Right lobe of liver (tissue), 6 donors: ENCODE data around the gene UBL3. TPM values are rescaled to one million over a fixed set of nuclear protein-coding genes. Genes with fewer than 3 reads are reported as not detected.
A peak's percentile ranks its signal among the peaks of the same experiment; 100 is the strongest.

Source experiments
- ATAC-seq, 4 donors: fragments of 200-7000 bp; cut with Tn5 transposase; one replicate each; pipeline ENCODE4 v1.9.1; 2020; ENCODE audit warnings: mild to moderate bottlenecking in 4 of 4, moderate library complexity in 4 of 4
- DNase-seq, 3 donors: peaks; one replicate each; pipeline ENCODE4 v3.0.0-alpha.2; 2020
- H3K27ac ChIP-seq, 3 donors: fragments of 200-600 bp; one replicate each; pipeline ENCODE4 v1.8.0; 2022
- H3K27me3 ChIP-seq, 2 donors: fragments of 200-600 bp; one replicate each; pipeline ENCODE4 v1.8.0; 2022
- H3K36me3 ChIP-seq, 4 donors: fragments of 200-600 bp; sonication (generic) in 1 of 4; one replicate each; pipeline versions ENCODE4 v1.5.1 to v1.8.0; 2017 to 2022; ENCODE audit warnings: control low read depth in 1 of 4
- H3K4me1 ChIP-seq, 4 donors: fragments of 200-600 bp; sonication (generic) in 1 of 4; one replicate each; pipeline versions ENCODE4 v1.5.1 to v1.8.0; 2017 to 2022; ENCODE audit warnings: control low read depth in 1 of 4
- H3K4me3 ChIP-seq, 3 donors: fragments of 200-600 bp; one replicate each; pipeline ENCODE4 v1.8.0; 2022
- H3K9me3 ChIP-seq, 4 donors: fragments of 200-600 bp; sonication (generic) in 1 of 4; one replicate each; pipeline versions ENCODE4 v1.5.1 to v1.8.0; 2017 to 2022; ENCODE audit warnings: control low read depth in 1 of 4
- CTCF ChIP-seq, 4 donors: fragments of 200-600 bp in 3 of 4; fragments of 450-650 bp in 1 of 4; IDR thresholded peaks; one replicate each; pipeline versions ENCODE4 v1.5.1 to v1.8.0; 2016 to 2022; ENCODE audit warnings: antibody characterized with exemption in 4 of 4, mild to moderate bottlenecking in 2 of 4
- POLR2A ChIP-seq: fragments of 450-650 bp; IDR thresholded peaks from one replicate; pipeline ENCODE4 v1.6.1; 2017; ENCODE audit warnings: antibody characterized with exemption, mild to moderate bottlenecking
- WGBS: methylation state at CpG from one replicate; pipeline ENCODE4 v1.1.6; 2018; ENCODE audit warnings: low coverage, low lambda C conversion rate; ENCODE audit not compliant: insufficient coverage; ENCODE audit errors: missing lambda C conversion rate; 5-methylcytosine and 5-hydroxymethylcytosine counted together
- intact Hi-C, 2 donors: fragments of 100-400 bp; cut with DNase I; formaldehyde crosslinking; loops; one replicate each; pipeline versions ENCODE4 v1.11.2 to v1.14.1; 2022
- total RNA-seq, 6 experiments: library from RNA; depleted of rRNA in 2 of 6; stranded (reverse); fragments of >200 nt in 2 of 6; fragmentation: NEBNext Ultra II Directional in 3 of 6; extraction: Animal tissue kit (Norgen Biotek cat#: 25700) in 3 of 6; gene quantifications; one replicate each; pipeline versions ENCODE4 v1.1.0 to v1.2.4, GENCODE V29; 2016 to 2023
- donor health status: DM: no; HTN: yes; CAD: no.
- donor health status: DM: no; HTN: no; CAD: no.
- donor health status: DM: no; HTN: no; CAD: no.
- donor health status: DM: no; HTN: yes; CAD: no.
- donor health status: DM: no; HTN: yes; CAD: no.

The UBL3 gene
- total RNA-seq, 6 experiments from 2014 or later: 15.7 to 28.6 (median 23.5) TPM

DNA sequence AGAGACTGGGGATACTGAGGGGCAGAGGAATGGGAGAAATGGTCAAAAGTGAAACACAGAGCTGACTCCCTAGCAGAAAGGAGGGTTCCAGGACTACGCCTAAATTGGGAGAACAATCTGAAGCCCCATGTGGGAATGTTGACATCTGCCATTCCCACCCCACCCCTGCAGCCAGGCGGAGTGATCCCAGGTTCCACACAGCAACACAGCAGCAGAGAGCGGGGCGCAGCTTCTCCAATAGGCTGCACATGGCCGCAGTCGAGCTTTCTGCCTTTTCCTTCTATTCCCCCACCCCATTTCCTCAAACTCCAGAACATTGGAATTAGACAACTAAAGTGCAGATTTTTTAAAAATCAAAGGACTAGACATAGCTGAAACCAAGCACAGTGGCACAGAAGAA is 104.7 kb downstream of the UBL3 start:
- TF ChIP-seq POLR2A (no peak), CTCF (IDR thresholded peaks at IDR 0.05) (no peak)

DNA sequence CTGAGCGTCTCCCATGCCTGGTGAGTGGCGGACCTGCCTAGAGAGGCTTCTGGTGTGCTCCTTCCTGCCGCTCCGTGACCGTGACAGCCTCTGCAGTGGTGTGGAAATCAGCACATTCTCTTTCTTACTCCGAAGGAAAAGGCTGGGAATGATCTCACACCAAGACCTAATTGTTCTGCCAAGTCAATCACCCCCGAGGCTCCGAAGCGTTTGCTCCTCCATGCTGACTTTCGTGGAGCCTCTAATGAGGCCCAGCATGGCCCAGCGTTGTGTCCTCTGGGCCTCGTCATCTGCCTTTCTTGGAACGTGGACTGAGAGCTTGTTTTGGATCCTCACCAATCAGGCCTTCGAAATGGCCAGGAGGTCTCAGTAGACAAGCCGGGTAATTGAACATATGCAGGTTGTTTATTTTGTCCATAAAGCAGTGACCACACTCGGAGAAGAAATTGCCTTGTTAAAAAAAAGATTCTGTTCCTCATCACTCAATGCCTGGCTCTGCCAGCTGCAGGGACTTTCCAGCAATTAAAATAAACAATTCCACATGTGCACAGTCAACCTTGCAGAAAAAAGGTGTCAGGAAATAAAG is 107.1 kb downstream of the UBL3 start:
- no peak for TF ChIP-seq CTCF (IDR thresholded peaks at IDR 0.05)
- TF ChIP-seq POLR2A: no peak
- Histone ChIP-seq H3K27ac (no peak overlapping the region), H3K27me3 (no peaks in the 10 kb centered on the region), H3K4me3 (no peak overlapping the region), H3K36me3 (no peaks in the 10 kb centered on the region), H3K4me1 (no peaks in the 10 kb centered on the region), H3K9me3 (no peaks in the 10 kb centered on the region)
- DNase-seq (no peak), ATAC-seq (no peak)
- 80% methylated on average over 10 of the region's 16 CpGs for WGBS
- intact Hi-C loops: no loop called here

More for the DNA sequence above, 104.7 kb downstream of the UBL3 start:
- H3K27me3 ChIP-seq: no peaks in the 10 kb centered on the region
- no peaks in the 10 kb centered on the region for H3K9me3 ChIP-seq
- ATAC-seq (no peak), DNase-seq (no peak)
- WGBS: 94% methylated on average over 2 of the region's 6 CpGs
- no peak overlapping the region for H3K27ac ChIP-seq
- H3K4me3 ChIP-seq: no peak overlapping the region
- H3K4me1 ChIP-seq: no peaks in the 10 kb centered on the region
- intact Hi-C loops: no loop called here
- no peaks in the 10 kb centered on the region for H3K36me3 ChIP-seq

DNA sequence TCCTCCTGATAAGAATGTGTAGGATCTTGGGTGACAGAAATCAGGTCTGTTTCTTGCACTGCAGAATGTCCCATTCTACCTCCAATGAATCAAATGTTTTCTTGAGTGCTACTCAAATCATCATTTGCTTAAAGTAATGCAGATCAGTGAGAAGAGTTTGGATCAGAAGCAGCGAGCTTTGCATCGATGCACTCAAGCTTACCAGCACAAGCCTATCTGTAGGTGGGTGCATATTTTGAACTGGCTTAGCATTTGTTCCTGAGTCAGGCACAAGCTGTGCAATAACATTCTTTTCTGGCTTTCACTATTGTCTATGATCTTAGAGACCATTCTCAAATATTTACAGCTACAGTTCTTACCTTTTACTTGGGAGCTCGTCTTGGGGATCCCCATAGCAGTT is 109.5 kb downstream of the UBL3 start:
- Histone ChIP-seq H3K27ac (no peak overlapping the region), H3K27me3 (no peaks in the 10 kb centered on the region), H3K4me1 (peaks cover 0 to 2% (median 0%) of the 10 kb centered on the region in 4 donors), H3K36me3 (no peaks in the 10 kb centered on the region), H3K9me3 (no peaks in the 10 kb centered on the region), H3K4me3 (no peak overlapping the region)
- no peak for DNase-seq
- no peak for ATAC-seq
- TF ChIP-seq CTCF (IDR thresholded peaks at IDR 0.05) (no peak), POLR2A (no peak)
- intact Hi-C loops: no loop called here
- WGBS: 83% methylated on average over 3 of the region's 3 CpGs

GRCh38 chr13:29737061-29737460 is 113.4 kb downstream of the UBL3 start:
- H3K27ac ChIP-seq: no peak overlapping the region

More at GRCh38 chr13:29737061-29737460, 113.4 kb downstream of the UBL3 start:
- Histone ChIP-seq H3K4me1 (peaks cover 0 to 3% (median 0%) of the 10 kb centered on the region in 4 donors), H3K27me3 (peaks cover 0 to 4% of the 10 kb centered on the region in 2 donors), H3K36me3 (no peaks in the 10 kb centered on the region), H3K4me3 (no peak overlapping the region), H3K9me3 (no peaks in the 10 kb centered on the region)
- intact Hi-C loops: no loop called here
- TF ChIP-seq CTCF (IDR thresholded peaks at IDR 0.05) (no peak), POLR2A (no peak)
- WGBS: 25% methylated on average over 5 of the region's 5 CpGs
- ATAC-seq (peak; percentile 87 to 95 (median 90)), DNase-seq (no peak)
